ENCODE data around the gene FAM131C. TPM values are rescaled to one million over a fixed set of nuclear protein-coding genes. Genes with fewer than 3 reads are reported as not detected.

Gene FAM131C
- total and polyA plus RNA-seq, 2 experiments from 2014 or later, result 0.71 to 1.3 TPM

Other genes starting within 250 kb of the FAM131C start
- gene SPEN, start 225.9 kb downstream of the FAM131C start, total RNA-seq (2014; rRNA removed; shearing (Covaris generic)), result 28.5 and 43.6 TPM in 2 replicates
- gene SPEN, start 225.9 kb downstream of the FAM131C start, polyA plus RNA-seq (2016; fragmentation: Nextera tagmentation; extraction: Ambion mirVana), result 11.4 and 14.9 TPM in 2 replicates
- gene ZBTB17, start 97.5 kb downstream of the FAM131C start, total RNA-seq (2014; rRNA removed; shearing (Covaris generic)), result 21.6 and 26.6 TPM in 2 replicates
- 21.9 and 22.5 TPM in 2 replicates for gene ZBTB17, start 97.5 kb downstream of the FAM131C start, polyA plus RNA-seq (2016; fragmentation: Nextera tagmentation; extraction: Ambion mirVana)
- 0.43 TPM in 1 of 2 replicates, not detected in the other for gene SRARP, start 69.4 kb downstream of the FAM131C start, total RNA-seq (2014; rRNA removed; shearing (Covaris generic))
- gene SRARP, start 69.4 kb downstream of the FAM131C start, polyA plus RNA-seq (2016; fragmentation: Nextera tagmentation; extraction: Ambion mirVana), result not detected in 2 replicates
- not detected in 2 replicates for gene HSPB7, start 55.6 kb downstream of the FAM131C start, total RNA-seq (2014; rRNA removed; shearing (Covaris generic))
- gene HSPB7, start 55.6 kb downstream of the FAM131C start, polyA plus RNA-seq (2016; fragmentation: Nextera tagmentation; extraction: Ambion mirVana), result 0.13 and 0.97 TPM in 2 replicates
- 0.59 TPM in 1 of 2 replicates, not detected in the other for gene CLCNKA, start 51.6 kb downstream of the FAM131C start, total RNA-seq (2014; rRNA removed; shearing (Covaris generic))
- gene CLCNKA, start 51.6 kb downstream of the FAM131C start, polyA plus RNA-seq (2016; fragmentation: Nextera tagmentation; extraction: Ambion mirVana), result 0.50 and 0.76 TPM in 2 replicates
- gene CLCNKB, start 29.9 kb downstream of the FAM131C start, total RNA-seq (2014; rRNA removed; shearing (Covaris generic)), result 1.2 and 1.3 TPM in 2 replicates
- 1.6 and 1.9 TPM in 2 replicates for gene CLCNKB, start 29.9 kb downstream of the FAM131C start, polyA plus RNA-seq (2016; fragmentation: Nextera tagmentation; extraction: Ambion mirVana)
- gene EPHA2, start 82.4 kb upstream of the FAM131C start, total RNA-seq (2014; rRNA removed; shearing (Covaris generic)), result 35.0 and 51.2 TPM in 2 replicates
- gene EPHA2, start 82.4 kb upstream of the FAM131C start, polyA plus RNA-seq (2016; fragmentation: Nextera tagmentation; extraction: Ambion mirVana), result 7.5 and 8.5 TPM in 2 replicates
- gene ARHGEF19, start 139.0 kb upstream of the FAM131C start, total RNA-seq (2014; rRNA removed; shearing (Covaris generic)), result 37.5 and 46.4 TPM in 2 replicates
- gene ARHGEF19, start 139.0 kb upstream of the FAM131C start, polyA plus RNA-seq (2016; fragmentation: Nextera tagmentation; extraction: Ambion mirVana), result 19.5 and 22.5 TPM in 2 replicates
- 1.6 and 1.8 TPM in 2 replicates for gene CPLANE2, start 163.5 kb upstream of the FAM131C start, total RNA-seq (2014; rRNA removed; shearing (Covaris generic))
- gene CPLANE2, start 163.5 kb upstream of the FAM131C start, polyA plus RNA-seq (2016; fragmentation: Nextera tagmentation; extraction: Ambion mirVana), result 0.44 and 1.1 TPM in 2 replicates

Data from GM23338 (cell line).